Activated CD4-positive, alpha-beta T cell treated with anti-CD3 and anti-CD28 coated beads, Interleukin-2, amount 10 ng/mL, durations not matched to agents 24 days and 14 days (primary cell): ENCODE measurements around the gene INPP5E. TPM values are rescaled to one million over a fixed set of nuclear protein-coding genes. Genes with fewer than 3 reads are reported as not detected.

ENCODE experiments used
- DNase-seq: peaks from one replicate; pipeline ENCODE4 v3.0.0; 2022
- H3K27ac Mint-ChIP-seq: one replicate; pipeline ENCODE4 v1.8.0; 2022; ENCODE audit warnings: mild to moderate bottlenecking, mixed read lengths
- H3K27me3 Mint-ChIP-seq: one replicate; pipeline ENCODE4 v1.8.0; 2022; ENCODE audit warnings: mixed read lengths
- H3K36me3 Mint-ChIP-seq: one replicate; pipeline ENCODE4 v1.8.0; 2022; ENCODE audit warnings: low read depth, mild to moderate bottlenecking, mixed read lengths
- H3K4me1 Mint-ChIP-seq: one replicate; pipeline ENCODE4 v1.8.0; 2021; ENCODE audit warnings: mixed read lengths
- H3K4me3 Mint-ChIP-seq: one replicate; pipeline ENCODE4 v1.8.0; 2022; ENCODE audit warnings: mild to moderate bottlenecking, moderate library complexity, mixed read lengths
- H3K9me3 Mint-ChIP-seq: one replicate; pipeline ENCODE4 v1.8.0; 2021; ENCODE audit warnings: mixed read lengths
- intact Hi-C: fragments of 100-400 bp; cut with micrococcal nuclease; formaldehyde crosslinking; loops from one replicate; pipeline ENCODE4 v1.15.1; 2023
- total RNA-seq: library from RNA; stranded (reverse); gene quantifications from 2 replicates; pipeline ENCODE4 v1.2.3, GENCODE V29; 2022

The INPP5E gene
- total RNA-seq, 1 donor from 2014 or later: 20.6 TPM

DNA sequence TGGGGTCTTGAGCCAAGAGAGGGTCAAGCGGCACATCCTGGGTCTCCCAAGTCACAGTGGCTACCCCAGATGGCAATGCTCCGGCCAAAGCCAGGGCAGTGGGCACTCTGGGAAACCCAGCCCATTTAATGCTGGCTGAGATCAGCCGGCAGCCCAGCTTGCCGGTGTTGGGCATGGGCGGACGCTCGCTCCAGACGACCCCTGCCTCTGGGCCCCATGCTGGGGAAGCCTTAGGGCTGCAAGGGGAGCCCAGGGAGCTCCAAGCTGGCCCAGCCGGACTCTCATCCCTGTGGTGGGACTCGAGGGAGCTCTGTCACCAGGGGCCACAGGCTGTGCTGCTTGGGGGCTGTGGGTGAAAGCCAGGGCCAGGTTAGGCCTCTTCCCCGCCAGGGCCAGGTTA is 60.2 kb downstream of the INPP5E start:
- Mint-ChIP-seq H3K9me3 (no peaks in the 10 kb centered on the region), H3K36me3 (peaks cover 14% of the 10 kb centered on the region), H3K4me3 (no peak overlapping the region), H3K27ac (no peak overlapping the region), H3K4me1 (no peaks in the 10 kb centered on the region), H3K27me3 (no peaks in the 10 kb centered on the region)
- intact Hi-C loops: no loop called here
- DNase-seq: no peak

DNA sequence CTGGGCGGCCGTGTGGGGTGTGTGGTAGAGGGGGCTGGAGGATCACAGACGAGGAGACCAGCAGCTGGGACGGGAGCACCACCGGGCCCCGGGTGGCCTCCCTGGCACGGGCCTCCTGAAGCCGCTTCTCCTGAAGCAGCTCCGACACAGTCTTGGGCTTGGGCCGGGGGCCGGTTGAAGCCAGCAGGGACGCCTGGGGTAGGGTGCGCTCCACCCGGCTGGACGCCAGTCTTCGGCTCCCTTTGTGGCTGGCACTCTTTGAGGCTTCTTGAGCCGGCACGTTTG is 60.7 kb downstream of the INPP5E start:
- Mint-ChIP-seq H3K4me3 (no peak overlapping the region), H3K36me3 (peaks cover 10% of the 10 kb centered on the region), H3K27me3 (no peaks in the 10 kb centered on the region), H3K27ac (no peak overlapping the region), H3K9me3 (no peaks in the 10 kb centered on the region), H3K4me1 (no peaks in the 10 kb centered on the region)
- intact Hi-C loops: no loop called here
- DNase-seq: no peak

Other genes starting within 250 kb of the INPP5E start
- gene LHX3, start 234.7 kb downstream of the INPP5E start, total RNA-seq: not detected in 2 replicates
- gene QSOX2, start 194.0 kb downstream of the INPP5E start, total RNA-seq: 26.4 and 28.0 TPM in 2 replicates
- gene CCDC187, start 135.8 kb downstream of the INPP5E start, total RNA-seq: not detected in 2 replicates
- 19.2 and 20.5 TPM in 2 replicates for gene GPSM1, start 112.3 kb downstream of the INPP5E start, total RNA-seq
- gene DNLZ, start 76.1 kb downstream of the INPP5E start, total RNA-seq: 31.5 and 34.0 TPM in 2 replicates
- 7.8 and 9.2 TPM in 2 replicates for gene CARD9, start 66.2 kb downstream of the INPP5E start, total RNA-seq
- 27.3 and 28.0 TPM in 2 replicates for gene SNAPC4, start 39.7 kb downstream of the INPP5E start, total RNA-seq
- 56.4 and 60.0 TPM in 2 replicates for gene ENTR1, start 29.2 kb downstream of the INPP5E start, total RNA-seq
- gene PMPCA, start 29.2 kb downstream of the INPP5E start, total RNA-seq: 114 and 124 TPM in 2 replicates
- gene SEC16A, start 43.2 kb upstream of the INPP5E start, total RNA-seq: 79.2 and 81.2 TPM in 2 replicates
- gene NOTCH1, start 106.2 kb upstream of the INPP5E start, total RNA-seq: 108 and 113 TPM in 2 replicates
- gene EGFL7, start 223.1 kb upstream of the INPP5E start, total RNA-seq: 3.2 and 3.5 TPM in 2 replicates
- gene AGPAT2, start 247.6 kb upstream of the INPP5E start, total RNA-seq: 25.6 and 25.9 TPM in 2 replicates